ENCODE measurements around the gene SRA1. TPM values are rescaled to one million over a fixed set of nuclear protein-coding genes. Genes with fewer than 3 reads are reported as not detected.

SRA1 gene
- total and polyA plus RNA-seq, 4 donors = 14.0 to 45.5 (median 36.8) TPM

DNA sequence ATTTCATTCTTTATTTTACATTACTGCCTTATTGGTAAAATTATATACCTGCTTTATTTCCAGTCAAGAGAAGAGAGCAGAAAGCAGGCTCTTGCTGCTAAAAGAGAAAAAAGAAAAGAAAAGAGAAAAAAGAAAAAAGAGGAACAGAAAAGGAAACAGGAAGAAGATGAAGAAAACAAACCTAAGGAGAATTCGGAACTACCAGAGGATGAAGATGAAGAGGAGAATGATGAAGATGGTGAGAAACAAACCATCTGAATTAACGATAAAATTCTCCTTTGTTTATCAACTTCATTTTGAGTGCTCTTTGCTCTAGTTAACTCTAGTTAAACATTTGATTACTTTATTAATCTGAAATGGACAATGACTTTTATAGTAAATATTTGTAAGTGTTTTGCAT lies 33.3 kb downstream of the SRA1 start:
- no peaks in the 10 kb centered on the region for H3K27me3 ChIP-seq (ENCODE audit: control insufficient read depth in 3 of 3, insufficient read depth in 3 of 3, low read length in 2 of 3)
- TF ChIP-seq, protein P1, sequence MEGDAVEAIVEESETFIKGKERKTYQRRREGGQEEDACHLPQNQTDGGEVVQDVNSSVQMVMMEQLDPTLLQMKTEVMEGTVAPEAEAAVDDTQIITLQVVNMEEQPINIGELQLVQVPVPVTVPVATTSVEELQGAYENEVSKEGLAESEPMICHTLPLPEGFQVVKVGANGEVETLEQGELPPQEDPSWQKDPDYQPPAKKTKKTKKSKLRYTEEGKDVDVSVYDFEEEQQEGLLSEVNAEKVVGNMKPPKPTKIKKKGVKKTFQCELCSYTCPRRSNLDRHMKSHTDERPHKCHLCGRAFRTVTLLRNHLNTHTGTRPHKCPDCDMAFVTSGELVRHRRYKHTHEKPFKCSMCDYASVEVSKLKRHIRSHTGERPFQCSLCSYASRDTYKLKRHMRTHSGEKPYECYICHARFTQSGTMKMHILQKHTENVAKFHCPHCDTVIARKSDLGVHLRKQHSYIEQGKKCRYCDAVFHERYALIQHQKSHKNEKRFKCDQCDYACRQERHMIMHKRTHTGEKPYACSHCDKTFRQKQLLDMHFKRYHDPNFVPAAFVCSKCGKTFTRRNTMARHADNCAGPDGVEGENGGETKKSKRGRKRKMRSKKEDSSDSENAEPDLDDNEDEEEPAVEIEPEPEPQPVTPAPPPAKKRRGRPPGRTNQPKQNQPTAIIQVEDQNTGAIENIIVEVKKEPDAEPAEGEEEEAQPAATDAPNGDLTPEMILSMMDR (IDR thresholded peaks at IDR 0.05; ENCODE audit: control extremely low read depth, extremely low read depth) = no peak
- no peak overlapping the region for H3K27ac ChIP-seq (ENCODE audit: low read depth in 1 of 2, low read length in 1 of 2)
- H3K36me3 ChIP-seq (ENCODE audit: control insufficient read depth in 4 of 4, insufficient read depth in 4 of 4, low read length in 4 of 4) = peaks cover 13 to 31% (median 18%) of the 10 kb centered on the region in 4 donors
- 67 to 73% methylated on average over 2 of the region's 2 CpGs for WGBS, 2 donors
- H3K9me3 ChIP-seq (ENCODE audit: control insufficient read depth in 4 of 4, insufficient read depth in 3 of 4, low read length in 3 of 4) = no peaks in the 10 kb centered on the region
- DNase-seq = no peak
- H3K9ac ChIP-seq (ENCODE audit: insufficient read depth in 1 of 2, low read length in 2 of 2) = no peak overlapping the region
- no peaks in the 10 kb centered on the region for H3K4me1 ChIP-seq (ENCODE audit: control insufficient read depth in 5 of 5, insufficient read depth in 5 of 5, low read length in 5 of 5)
- no peak for ATAC-seq (ENCODE audit: insufficient read depth, low FRiP score)
- H3K4me3 ChIP-seq = no peak overlapping the region

DNA sequence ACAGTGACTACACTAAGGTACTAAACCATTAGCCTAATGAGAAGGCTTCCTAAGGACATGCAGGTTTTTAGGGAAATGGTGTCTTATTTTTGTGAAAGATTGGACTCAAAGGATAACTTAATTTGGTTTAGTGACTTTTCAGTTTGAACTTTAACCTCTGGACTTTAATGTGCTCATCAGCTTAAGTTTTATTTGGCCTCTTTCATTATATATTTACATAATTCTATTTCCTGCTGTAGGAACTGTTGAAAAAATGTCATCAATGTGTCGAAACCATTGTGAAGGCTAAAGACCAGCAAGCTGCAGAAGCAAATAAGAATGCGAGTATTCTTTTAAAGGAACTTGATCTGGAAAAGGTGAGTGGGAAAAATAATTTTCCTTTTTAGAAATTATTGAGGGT lies 44.1 kb downstream of the SRA1 start:
- no peak for DNase-seq
- no peaks in the 10 kb centered on the region for H3K9me3 ChIP-seq (ENCODE audit: control insufficient read depth in 4 of 4, insufficient read depth in 3 of 4, low read length in 3 of 4)
- H3K36me3 ChIP-seq (ENCODE audit: control insufficient read depth in 4 of 4, insufficient read depth in 4 of 4, low read length in 4 of 4) = peaks cover 19 to 47% (median 24%) of the 10 kb centered on the region in 4 donors
- H3K4me1 ChIP-seq (ENCODE audit: control insufficient read depth in 5 of 5, insufficient read depth in 5 of 5, low read length in 5 of 5) = no peaks in the 10 kb centered on the region
- TF ChIP-seq, protein P1 (IDR thresholded peaks at IDR 0.05; ENCODE audit: control extremely low read depth, extremely low read depth) = no peak
- H3K27ac ChIP-seq (ENCODE audit: low read depth in 1 of 2, low read length in 1 of 2) = no peak overlapping the region
- no peak for ATAC-seq (ENCODE audit: insufficient read depth, low FRiP score)
- no peaks in the 10 kb centered on the region for H3K27me3 ChIP-seq (ENCODE audit: control insufficient read depth in 3 of 3, insufficient read depth in 3 of 3, low read length in 2 of 3)
- 53 to 91% methylated on average over 2 of the region's 2 CpGs for WGBS, 2 donors
- no peak overlapping the region for H3K9ac ChIP-seq (ENCODE audit: insufficient read depth in 1 of 2, low read length in 2 of 2)
- H3K4me3 ChIP-seq = no peak overlapping the region

DNA sequence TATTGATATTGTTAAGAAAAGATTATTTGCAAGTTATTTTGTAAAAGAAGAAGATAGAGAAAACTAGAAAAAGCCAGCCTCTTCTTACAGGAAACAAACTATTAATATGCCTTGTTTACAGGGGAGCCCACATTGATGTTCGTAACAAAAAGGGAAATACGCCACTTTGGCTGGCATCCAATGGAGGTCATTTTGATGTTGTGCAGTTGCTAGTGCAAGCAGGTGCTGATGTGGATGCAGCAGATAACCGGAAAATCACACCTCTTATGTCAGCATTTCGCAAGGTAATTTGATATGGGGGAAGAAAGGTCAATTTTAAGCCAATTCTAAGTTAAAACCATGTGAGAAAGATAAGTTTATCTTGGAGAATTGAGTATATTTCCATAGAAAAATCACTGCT lies 47.4 kb downstream of the SRA1 start:
- Histone ChIP-seq H3K9me3 (ENCODE audit: control insufficient read depth in 4 of 4, insufficient read depth in 3 of 4, low read length in 3 of 4) (no peaks in the 10 kb centered on the region), H3K9ac (ENCODE audit: insufficient read depth in 1 of 2, low read length in 2 of 2) (no peak overlapping the region), H3K4me1 (ENCODE audit: control insufficient read depth in 5 of 5, insufficient read depth in 5 of 5, low read length in 5 of 5) (no peaks in the 10 kb centered on the region), H3K4me3 (no peak overlapping the region), H3K27ac (ENCODE audit: low read depth in 1 of 2, low read length in 1 of 2) (no peak overlapping the region), H3K27me3 (ENCODE audit: control insufficient read depth in 3 of 3, insufficient read depth in 3 of 3, low read length in 2 of 3) (no peaks in the 10 kb centered on the region), H3K36me3 (ENCODE audit: control insufficient read depth in 4 of 4, insufficient read depth in 4 of 4, low read length in 4 of 4) (peaks cover 24 to 71% (median 36%) of the 10 kb centered on the region in 4 donors)
- TF ChIP-seq, protein P1 (IDR thresholded peaks at IDR 0.05; ENCODE audit: control extremely low read depth, extremely low read depth) = no peak
- ATAC-seq (ENCODE audit: insufficient read depth, low FRiP score) (no peak), DNase-seq (peak in 2 of 3 donors; percentile 12 to 21)
- WGBS, 2 donors = 73 to 74% methylated on average over 4 of the region's 4 CpGs

DNA sequence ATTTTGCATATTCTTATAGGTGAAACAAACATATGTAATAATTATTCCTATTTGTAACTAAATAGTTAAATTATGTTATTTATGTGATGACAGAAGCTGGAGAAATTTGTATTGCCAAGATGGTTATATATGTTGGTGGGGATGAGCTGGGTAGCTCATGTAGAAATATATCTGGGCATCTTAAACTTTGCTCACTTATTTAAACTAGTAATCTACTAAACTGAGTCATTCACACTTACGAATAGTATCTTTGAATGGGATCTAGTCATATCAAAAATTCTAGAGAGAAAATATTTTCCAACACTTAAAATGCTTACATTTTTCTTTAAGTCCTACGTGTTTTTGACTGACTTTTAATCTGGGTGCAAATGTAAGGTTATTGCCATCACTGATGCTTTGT lies 54.4 kb downstream of the SRA1 start:
- Histone ChIP-seq H3K36me3 (ENCODE audit: control insufficient read depth in 4 of 4, insufficient read depth in 4 of 4, low read length in 4 of 4) (peaks cover 8 to 31% (median 16%) of the 10 kb centered on the region in 4 donors), H3K4me1 (ENCODE audit: control insufficient read depth in 5 of 5, insufficient read depth in 5 of 5, low read length in 5 of 5) (peaks cover 0 to 9% (median 0%) of the 10 kb centered on the region in 5 donors), H3K27me3 (ENCODE audit: control insufficient read depth in 3 of 3, insufficient read depth in 3 of 3, low read length in 2 of 3) (no peaks in the 10 kb centered on the region), H3K9me3 (ENCODE audit: control insufficient read depth in 4 of 4, insufficient read depth in 3 of 4, low read length in 3 of 4) (no peaks in the 10 kb centered on the region), H3K9ac (ENCODE audit: insufficient read depth in 1 of 2, low read length in 2 of 2) (no peak overlapping the region), H3K4me3 (no peak overlapping the region), H3K27ac (ENCODE audit: low read depth in 1 of 2, low read length in 1 of 2) (no peak overlapping the region)
- WGBS, 2 donors = 90 to 96% methylated on average over 2 of the region's 2 CpGs
- DNase-seq (no peak), ATAC-seq (ENCODE audit: insufficient read depth, low FRiP score) (no peak)
- TF ChIP-seq, protein P1 (IDR thresholded peaks at IDR 0.05; ENCODE audit: control extremely low read depth, extremely low read depth) = no peak

Measured in lung (tissue), 12 donors.